Pancreas (tissue), 10 donors: ENCODE measurements around the gene AWAT2. TPM values are rescaled to one million over a fixed set of nuclear protein-coding genes. Genes with fewer than 3 reads are reported as not detected.
A peak's percentile ranks its signal among the peaks of the same experiment; 100 is the strongest.

Source experiments
- ATAC-seq, 4 donors: fragments of 200-7000 bp; cut with Tn5 transposase; one replicate each; pipeline versions ENCODE4 v1.8.0 to v1.9.1; 2020; ENCODE audit warnings: mild to moderate bottlenecking in 4 of 4, moderate library complexity in 4 of 4
- DNase-seq, 6 donors: peaks; one replicate each; pipeline ENCODE4 v3.0.0-alpha.2; 2020
- FAIRE-seq: peaks from 2 replicates; lab custom pipeline; 2012; peaks lifted over from hg19 to GRCh38; lab: Jason Lieb, UNC
- H3K27ac ChIP-seq, 4 donors: fragments of 200-600 bp; sonication (generic); 1 replicate in 3 of 4; 2 replicates in 1 of 4; pipeline versions ENCODE4 v1.5.0 to v1.8.0; 2020
- H3K27me3 ChIP-seq, 4 donors: fragments of 200-600 bp; one replicate each; pipeline ENCODE4 v1.8.0; 2021
- H3K36me3 ChIP-seq, 3 donors: fragments of 200-600 bp; sonication (generic) in 1 of 3; one replicate each; pipeline versions ENCODE4 v1.5.0 to v1.8.0; 2020 to 2021
- H3K4me1 ChIP-seq, 3 donors: fragments of 200-600 bp; one replicate each; pipeline ENCODE4 v1.8.0; 2021
- H3K4me3 ChIP-seq, 4 donors: fragments of 200-600 bp; sonication (generic) in 2 of 4; one replicate each; pipeline versions ENCODE4 v1.5.0 to v1.8.0; 2020 to 2021
- H3K9me3 ChIP-seq, 4 donors: fragments of 200-600 bp; one replicate each; pipeline ENCODE4 v1.8.0; 2021
- CTCF ChIP-seq, 4 donors: fragments of 200-600 bp; sonication (generic) in 3 of 4; IDR thresholded peaks; one replicate each; pipeline versions ENCODE4 v1.5.0 to v1.8.0; 2021; ENCODE audit warnings: antibody characterized with exemption in 4 of 4
- WGBS, 2 donors: extraction: QIAGEN DNeasy Blood & Tissue Kit; methylation state at CpG; one replicate each; pipeline ENCODE4 v1.1.7; 2013; 5-methylcytosine and 5-hydroxymethylcytosine counted together
- intact Hi-C, 3 donors: fragments of 100-400 bp; cut with DNase I; formaldehyde crosslinking; loops; one replicate each; pipeline versions ENCODE4 v1.11.1 to v1.14.2; 2022
- polyA plus RNA-seq, 2 donors: library from polyadenylated mRNA; stranded (reverse); fragments of 200-250 nt; gene quantifications; one replicate each; pipeline ENCODE4 v1.2.3, GENCODE V29; 2013
- total RNA-seq, 6 donors: library from RNA; stranded (reverse); fragmentation: NEBNext Ultra II Directional in 4 of 6; extraction: Animal tissue kit (Norgen Biotek cat#: 25700) in 4 of 6; gene quantifications; one replicate each; pipeline versions ENCODE4 v1.2.1 to v1.2.4, GENCODE V29; 2021 to 2023
- donor health status: healthy with polysubstance abuse.
- donor health status: DM: no; HTN: no; CAD: no; lungs with moderate emphysema.
- donor health status: DM: no; HTN: no; CAD: no.
- donor health status: control.
- donor health status: control.
- donor health status: Bipolar disorder and iron deficiency.
- donor health status: DM: yes; HTN: yes; CAD: no.
- donor health status: DM: no; HTN: no; CAD: no.
- donor health status: DM: no; HTN: no; CAD: no.
- donor health status: DM: yes; HTN: yes; CAD: no.

The AWAT2 gene
- total and polyA plus RNA-seq, 8 donors: not detected

GRCh38 chrX:70088751-70089150, 39.0 kb upstream of the AWAT2 start:
- FAIRE-seq (no peak), DNase-seq (no peak), ATAC-seq (no peak)
- TF ChIP-seq CTCF (IDR thresholded peaks at IDR 0.05): no peak
- Histone ChIP-seq H3K4me1 (no peaks in the 10 kb centered on the region), H3K27ac (no peak overlapping the region), H3K27me3 (peaks cover 0 to 3% (median 0%) of the 10 kb centered on the region in 4 donors), H3K9me3 (no peaks in the 10 kb centered on the region), H3K36me3 (no peaks in the 10 kb centered on the region), H3K4me3 (no peak overlapping the region)
- intact Hi-C loops: no loop called here

GRCh38 chrX:70087857-70088630, 38.3 kb upstream of the AWAT2 start:
- no peak for FAIRE-seq
- intact Hi-C loops: no loop called here
- 69 to 70% methylated on average over 11 of the region's 11 CpGs for WGBS, 2 donors
- no peak for TF ChIP-seq CTCF (IDR thresholded peaks at IDR 0.05)
- no peak overlapping the region for H3K4me3 ChIP-seq
- H3K4me1 ChIP-seq: no peaks in the 10 kb centered on the region
- no peaks in the 10 kb centered on the region for H3K36me3 ChIP-seq
- H3K9me3 ChIP-seq: no peaks in the 10 kb centered on the region
- H3K27me3 ChIP-seq: peaks cover 0 to 3% (median 0%) of the 10 kb centered on the region in 4 donors
- no peak for DNase-seq
- peak in 2 of 4 donors; percentile 22 to 34 for ATAC-seq
- H3K27ac ChIP-seq: no peak overlapping the region

- no peak for ATAC-seq
- FAIRE-seq: no peak
- DNase-seq: no peak
- H3K9me3 ChIP-seq: no peaks in the 10 kb centered on the region
- TF ChIP-seq CTCF (IDR thresholded peaks at IDR 0.05): no peak
- H3K4me3 ChIP-seq: no peak overlapping the region
- intact Hi-C loops: no loop called here
- H3K4me1 ChIP-seq: no peaks in the 10 kb centered on the region
- H3K27me3 ChIP-seq: peaks cover 0 to 9% (median 3%) of the 10 kb centered on the region in 4 donors
- 71 to 88% methylated on average over 5 of the region's 5 CpGs for WGBS, 2 donors
- no peak overlapping the region for H3K27ac ChIP-seq
- H3K36me3 ChIP-seq: no peaks in the 10 kb centered on the region
Observed at GRCh38 chrX:70084592-70085240, 35.0 kb upstream of the AWAT2 start.

- H3K9me3 ChIP-seq: no peaks in the 10 kb centered on the region
- H3K27me3 ChIP-seq: peaks cover 0 to 9% (median 3%) of the 10 kb centered on the region in 4 donors
- no peaks in the 10 kb centered on the region for H3K36me3 ChIP-seq
- ATAC-seq (no peak), FAIRE-seq (no peak), DNase-seq (no peak)
- no peaks in the 10 kb centered on the region for H3K4me1 ChIP-seq
- H3K4me3 ChIP-seq: no peak overlapping the region
- H3K27ac ChIP-seq: no peak overlapping the region
- 51 to 63% methylated on average over 4 of the region's 4 CpGs for WGBS, 2 donors
- intact Hi-C loops: no loop called here
- no peak for TF ChIP-seq CTCF (IDR thresholded peaks at IDR 0.05)
Observed at GRCh38 chrX:70082723-70083122, 33.0 kb upstream of the AWAT2 start.

- Histone ChIP-seq H3K4me3 (no peak overlapping the region), H3K27me3 (peaks cover 0 to 13% (median 3%) of the 10 kb centered on the region in 4 donors), H3K9me3 (no peaks in the 10 kb centered on the region), H3K36me3 (no peaks in the 10 kb centered on the region), H3K27ac (no peak overlapping the region), H3K4me1 (no peaks in the 10 kb centered on the region)
- TF ChIP-seq CTCF (IDR thresholded peaks at IDR 0.05): no peak
- DNase-seq (no peak), FAIRE-seq (no peak), ATAC-seq (no peak)
- WGBS, 2 donors: 62 to 65% methylated on average over 3 of the region's 3 CpGs
- intact Hi-C loops: no loop called here
Observed at GRCh38 chrX:70079870-70080269, 30.1 kb upstream of the AWAT2 start.
